Activated CD8-positive, alpha-beta memory T cell treated with anti-CD3 and anti-CD28 coated beads, Interleukin-2, amount 50 U/mL, for 24 hours (primary cell): ENCODE data around the gene STRIP1.
"Not testable (repeated sequence)": the region's sequence is repeated elsewhere in the genome, so short reads cannot be mapped to it uniquely, and the experiment has no call there.

Experiments
- DNase-seq: peaks from one replicate; pipeline ENCODE4 v3.0.0-alpha.2; 2020; ENCODE audit errors: extremely low read depth

STRIP1 gene

GRCh38 chr1:110011527-110012041, 22.8 kb upstream of the STRIP1 start:
- no peak for DNase-seq

DNA sequence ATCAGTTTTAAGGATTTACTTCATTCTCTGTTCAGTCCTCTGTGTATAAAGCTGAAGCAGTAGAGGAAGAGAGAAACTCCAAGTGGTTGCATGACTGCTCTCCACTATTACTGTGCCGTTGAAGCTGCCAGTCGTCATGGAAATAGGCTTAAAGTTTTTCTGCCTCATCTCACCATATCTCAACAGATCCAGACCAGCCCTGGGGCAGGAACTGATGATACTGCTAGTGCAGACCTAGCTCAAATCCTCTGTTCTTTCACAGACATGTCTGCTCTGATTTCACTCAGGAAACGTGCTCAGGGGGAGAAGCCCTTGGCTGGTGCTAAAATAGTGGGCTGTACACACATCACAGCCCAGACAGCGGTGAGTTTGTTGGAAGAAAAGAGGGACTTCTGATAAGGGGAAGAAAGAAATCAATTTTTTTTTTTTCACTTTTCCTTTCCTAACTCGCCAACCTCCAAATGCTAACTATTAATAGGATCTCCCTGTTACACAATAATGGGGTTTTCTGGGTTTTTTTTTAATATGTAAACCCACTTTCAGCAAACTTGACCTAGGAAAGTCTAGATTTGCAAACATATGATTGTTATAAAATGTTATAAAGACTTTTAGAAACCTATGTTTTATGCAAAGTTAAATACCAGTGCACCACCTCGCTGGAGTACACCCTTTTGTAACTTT, 22.2 kb upstream of the STRIP1 start:
- no peak for DNase-seq

GRCh38 chr1:110017792-110018191, 16.6 kb upstream of the STRIP1 start:
- DNase-seq = no peak

GRCh38 chr1:110018396-110018795, 16.0 kb upstream of the STRIP1 start:
- DNase-seq = no peak

GRCh38 chr1:110019770-110020169, 14.7 kb upstream of the STRIP1 start:
- DNase-seq = no peak

- DNase-seq = no peak
These were observed 13.1 kb upstream of the STRIP1 start for GRCh38 chr1:110021285-110021684.

- no peak for DNase-seq
These were observed 9.8 kb upstream of the STRIP1 start for GRCh38 chr1:110024613-110025012.

GRCh38 chr1:110030687-110031086, 3.7 kb upstream of the STRIP1 start:
- not testable (repeated sequence) for DNase-seq

DNA sequence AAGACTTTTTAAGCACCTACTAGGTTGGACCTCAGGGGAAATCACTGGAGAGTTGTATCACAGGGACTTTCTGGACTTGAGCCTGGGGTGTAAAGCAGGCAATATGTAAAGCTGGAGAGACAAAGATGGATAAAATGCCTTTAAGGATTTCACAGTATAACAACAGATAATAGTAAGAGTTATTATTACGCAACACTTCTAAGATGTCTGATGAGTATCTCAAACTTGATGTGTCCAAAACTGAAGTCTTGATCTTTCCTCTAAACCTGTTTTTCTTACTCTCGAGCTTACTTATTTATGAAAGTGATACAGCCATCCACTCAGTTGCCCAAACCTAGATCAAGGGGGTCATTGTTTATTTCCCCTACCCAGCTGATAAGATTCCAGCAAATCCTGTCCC, 2.1 kb upstream of the STRIP1 start:
- no peak for DNase-seq

GRCh38 chr1:110033421-110033820, 1.0 kb upstream of the STRIP1 start:
- no peak for DNase-seq

DNA sequence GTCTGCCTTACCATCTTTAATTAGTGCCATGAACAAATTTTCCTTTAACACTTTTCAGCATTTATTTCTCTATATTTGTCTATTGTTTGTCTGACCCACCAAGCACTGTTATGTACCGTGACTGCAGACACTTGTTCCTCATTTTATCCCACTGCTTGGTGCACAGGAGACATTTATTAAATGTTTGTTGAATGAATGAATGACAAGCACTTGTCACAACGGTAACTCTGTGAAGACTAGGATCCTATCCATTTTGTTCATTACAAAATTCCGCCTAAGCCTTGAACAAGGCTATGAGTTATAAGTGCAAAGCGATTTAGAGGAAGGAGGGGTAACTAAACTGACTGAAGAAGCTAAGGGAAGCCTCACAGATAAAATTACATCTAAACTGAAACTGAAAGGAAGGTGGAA, 379 bp upstream of the STRIP1 start:
- no peak for DNase-seq

DNA sequence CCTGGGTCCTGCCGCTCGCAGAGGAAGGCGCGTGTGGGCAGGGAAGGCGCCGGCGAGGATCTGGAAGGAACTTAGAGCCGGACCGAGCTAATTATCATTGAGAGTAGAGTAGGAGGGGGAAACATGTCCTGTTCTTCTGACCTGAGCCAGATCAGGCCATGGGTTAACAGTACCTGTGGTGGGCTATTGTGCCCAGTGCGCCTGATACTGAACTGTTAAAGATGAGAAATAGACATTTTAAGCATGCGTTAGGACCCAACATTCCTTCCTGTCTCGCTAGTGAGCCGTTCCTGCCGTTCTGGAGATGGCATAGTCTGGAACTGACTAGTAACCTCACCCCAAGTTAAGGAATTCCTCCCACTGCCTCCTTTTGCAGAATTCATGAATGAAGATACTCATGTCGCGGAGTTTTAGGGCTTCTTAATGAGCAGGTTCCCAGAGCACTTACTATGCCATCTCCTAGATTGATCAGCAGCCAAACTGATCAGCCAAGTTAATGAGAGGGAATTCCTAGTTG, 870 bp downstream of the STRIP1 start:
- DNase-seq = no peak

GRCh38 chr1:110038271-110038670, 3.8 kb downstream of the STRIP1 start:
- DNase-seq = no peak

- no peak for DNase-seq
These were observed 5.2 kb downstream of the STRIP1 start for GRCh38 chr1:110039641-110040040.

DNA sequence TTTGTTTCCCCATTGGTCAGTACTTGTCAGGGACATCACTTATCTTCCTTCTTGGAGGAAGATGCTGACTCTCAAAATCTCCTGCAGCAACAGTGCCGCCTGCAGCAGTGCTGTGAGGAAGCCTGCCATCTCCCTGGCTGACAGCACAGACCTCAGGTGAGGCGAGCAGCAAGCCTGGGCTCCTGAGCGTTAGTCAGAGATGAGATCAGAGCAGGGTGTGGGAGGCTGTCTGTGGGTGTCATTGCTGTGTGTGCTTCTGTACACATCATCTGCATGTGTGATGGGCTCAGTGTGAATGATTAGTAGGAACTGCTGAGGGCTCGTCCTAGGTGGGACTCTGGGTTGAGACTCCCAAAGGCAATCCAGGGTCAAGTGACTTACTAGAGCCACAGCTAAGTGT, 6.1 kb downstream of the STRIP1 start:
- DNase-seq = no peak

GRCh38 chr1:110043016-110043415, 8.6 kb downstream of the STRIP1 start:
- no peak for DNase-seq

DNA sequence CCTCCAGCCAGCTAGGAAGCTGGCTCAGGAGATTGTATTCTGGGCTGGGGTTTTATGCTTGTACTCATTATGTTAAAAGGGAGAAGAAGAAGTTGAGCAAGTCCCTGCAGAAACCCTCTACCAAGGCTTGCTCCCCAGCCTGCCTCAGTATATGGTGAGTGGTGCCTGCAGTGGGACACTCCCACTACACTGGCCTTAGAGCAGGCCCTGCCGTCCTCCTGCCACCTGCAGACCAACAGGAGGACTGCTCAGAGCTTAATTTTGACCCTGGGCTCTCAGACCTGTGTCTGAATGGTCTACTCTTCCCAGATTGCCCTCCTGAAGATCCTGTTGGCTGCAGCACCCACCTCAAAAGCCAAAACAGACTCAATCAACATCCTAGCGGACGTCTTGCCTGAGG, 13.0 kb downstream of the STRIP1 start:
- DNase-seq = no peak

- no peak for DNase-seq
These were observed 13.8 kb downstream of the STRIP1 start for GRCh38 chr1:110048240-110048639.

- DNase-seq = no peak
These were observed 14.6 kb downstream of the STRIP1 start for GRCh38 chr1:110048923-110049601.

DNA sequence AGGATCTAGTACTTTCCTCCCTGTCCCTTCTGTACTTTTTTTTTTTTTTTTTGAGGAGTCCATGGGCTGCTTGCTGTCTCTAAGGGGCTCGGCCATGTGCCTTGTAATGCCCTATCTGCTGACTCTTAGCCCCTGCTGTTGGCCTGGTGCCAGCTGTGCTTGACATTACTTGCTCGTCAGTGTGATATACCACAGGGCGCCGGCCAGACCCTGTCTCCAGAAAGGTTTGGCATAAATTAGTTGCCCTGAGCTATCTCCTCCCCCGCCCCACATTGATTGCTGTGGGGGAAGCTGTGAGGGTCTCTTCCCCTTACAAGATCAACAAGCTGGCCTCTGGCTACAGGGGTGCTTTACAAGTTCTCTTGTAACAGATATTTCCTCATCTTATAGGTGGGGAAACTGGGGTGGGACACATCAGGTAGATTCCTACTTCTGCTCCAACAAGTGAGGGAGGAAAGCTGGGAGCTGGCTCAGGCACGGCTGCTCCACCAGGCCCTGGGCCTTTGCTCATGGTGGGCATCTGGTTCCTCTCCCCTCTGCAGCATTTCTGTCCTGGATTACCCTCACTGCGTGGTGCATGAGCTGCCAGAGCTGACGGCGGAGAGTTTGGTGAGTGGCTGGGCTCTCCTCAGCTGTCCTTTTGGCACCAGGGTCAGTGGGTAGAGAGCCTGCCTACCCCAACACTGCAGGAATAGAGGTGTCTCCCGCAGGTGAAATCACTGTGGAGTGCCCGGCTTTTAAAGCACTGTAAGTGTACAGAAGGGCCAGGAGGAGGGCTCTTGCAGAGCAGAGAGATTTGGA, 15.6 kb downstream of the STRIP1 start:
- DNase-seq = no peak

DNA sequence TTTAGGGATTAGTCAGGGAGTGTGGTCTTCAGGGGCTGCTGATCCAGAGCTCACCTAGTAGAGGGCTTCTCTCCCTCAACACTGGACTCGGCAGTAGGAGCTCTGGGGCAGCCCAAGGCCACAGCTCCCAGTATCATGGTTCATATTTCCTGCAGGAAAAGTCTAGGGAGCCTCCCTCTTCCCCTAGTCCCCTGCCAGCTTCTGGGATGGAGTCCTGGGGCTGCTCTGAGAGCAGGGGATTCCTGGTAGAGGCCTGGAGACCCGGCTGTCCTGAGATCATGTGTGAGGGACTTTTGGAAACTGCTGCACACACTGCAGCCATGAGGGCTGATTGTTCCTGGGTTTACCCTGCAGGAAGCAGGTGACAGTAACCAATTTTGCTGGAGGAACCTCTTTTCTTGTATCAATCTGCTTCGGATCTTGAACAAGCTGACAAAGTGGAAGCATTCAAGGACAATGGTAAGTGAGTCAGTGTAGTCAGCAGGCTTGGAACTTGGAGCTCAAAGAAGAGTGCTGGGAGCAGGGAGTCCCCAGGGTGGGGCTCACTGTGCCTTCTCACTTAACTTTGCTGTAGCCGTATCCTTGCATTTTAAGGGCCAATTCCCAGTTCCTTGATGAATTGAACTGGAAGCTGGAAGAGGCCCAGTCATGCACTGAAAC, 16.3 kb downstream of the STRIP1 start:
- DNase-seq = no peak

- no peak for DNase-seq
These were observed 16.8 kb downstream of the STRIP1 start for GRCh38 chr1:110051262-110051648.
